Progenitor cell of endocrine pancreas (in vitro differentiated cells): ENCODE data around the gene ORM1. TPM values are rescaled to one million over a fixed set of nuclear protein-coding genes. Genes with fewer than 3 reads are reported as not detected.

Experiments
- DNase-seq: peaks from one replicate; pipeline ENCODE4 v3.0.0; 2021; ENCODE audit warnings: low spot score; ENCODE audit not compliant: unreplicated experiment
- H3K27ac Mint-ChIP-seq: 2 replicates; pipeline ENCODE4 v1.8.0; 2021; ENCODE audit warnings: mild to moderate bottlenecking, moderate library complexity, mixed read lengths
- H3K27me3 Mint-ChIP-seq: 2 replicates; pipeline ENCODE4 v1.8.0; 2021; ENCODE audit warnings: mixed read lengths
- H3K36me3 Mint-ChIP-seq: 2 replicates; pipeline ENCODE4 v1.8.0; 2022; ENCODE audit warnings: mixed read lengths; ENCODE audit not compliant: insufficient read depth
- H3K4me1 Mint-ChIP-seq: 2 replicates; pipeline ENCODE4 v1.8.0; 2021; ENCODE audit warnings: low read depth, mixed read lengths
- H3K4me3 Mint-ChIP-seq: 2 replicates; pipeline ENCODE4 v1.8.0; 2021; ENCODE audit warnings: low read depth, mild to moderate bottlenecking, moderate library complexity, mixed read lengths
- H3K9me3 Mint-ChIP-seq: 2 replicates; pipeline ENCODE4 v1.8.0; 2021; ENCODE audit warnings: low read depth, mixed read lengths
- total RNA-seq: library from RNA; stranded (reverse); gene quantifications from 2 replicates; pipeline ENCODE4 v1.2.1, GENCODE V29; 2021
- TF ChIP-seq, protein P1 (sequence below): fragments of 200-600 bp; sonication (generic); IDR thresholded peaks from one replicate; pipeline ENCODE4 v1.5.0; 2021; ENCODE audit warnings: antibody characterized with exemption, mild to moderate bottlenecking; ENCODE audit not compliant: unreplicated experiment

Gene ORM1
- total RNA-seq, 1 donor from 2014 or later, result 9.3 TPM

DNA sequence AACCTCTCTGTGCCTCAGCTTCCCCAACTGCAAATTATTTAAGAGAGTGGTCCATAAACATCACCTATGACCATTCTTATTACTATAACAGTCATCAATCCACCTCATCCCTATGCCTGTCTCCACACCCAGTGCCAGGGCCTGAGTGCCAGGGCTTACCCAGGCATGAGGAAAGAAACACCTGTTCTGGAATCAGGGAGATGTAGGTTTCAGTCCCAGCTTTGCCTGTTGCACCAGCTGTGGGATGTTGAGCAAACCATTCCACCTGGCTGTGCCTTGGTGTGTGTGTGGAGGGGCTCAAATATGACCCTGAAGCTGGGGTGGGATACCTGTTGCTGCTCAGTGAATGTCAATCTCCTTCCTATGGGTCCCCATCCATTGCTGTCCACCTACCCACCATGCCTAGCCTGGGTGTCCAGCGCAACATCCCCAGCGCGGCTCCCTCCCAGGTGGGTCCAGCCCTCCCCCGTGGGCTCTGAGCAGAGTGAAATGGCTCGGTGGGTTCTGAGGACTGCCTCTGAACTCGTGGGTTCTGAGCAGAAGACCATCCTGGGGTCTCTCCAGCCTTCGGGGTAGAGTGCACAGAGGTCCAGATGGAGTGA is 48.5 kb downstream of the ORM1 start:
- no peaks in the 10 kb centered on the region for H3K9me3 Mint-ChIP-seq
- H3K4me1 Mint-ChIP-seq, result no peaks in the 10 kb centered on the region
- H3K4me3 Mint-ChIP-seq, result no peak overlapping the region
- DNase-seq, result no peak
- no peak overlapping the region for H3K27ac Mint-ChIP-seq
- TF ChIP-seq, protein P1, sequence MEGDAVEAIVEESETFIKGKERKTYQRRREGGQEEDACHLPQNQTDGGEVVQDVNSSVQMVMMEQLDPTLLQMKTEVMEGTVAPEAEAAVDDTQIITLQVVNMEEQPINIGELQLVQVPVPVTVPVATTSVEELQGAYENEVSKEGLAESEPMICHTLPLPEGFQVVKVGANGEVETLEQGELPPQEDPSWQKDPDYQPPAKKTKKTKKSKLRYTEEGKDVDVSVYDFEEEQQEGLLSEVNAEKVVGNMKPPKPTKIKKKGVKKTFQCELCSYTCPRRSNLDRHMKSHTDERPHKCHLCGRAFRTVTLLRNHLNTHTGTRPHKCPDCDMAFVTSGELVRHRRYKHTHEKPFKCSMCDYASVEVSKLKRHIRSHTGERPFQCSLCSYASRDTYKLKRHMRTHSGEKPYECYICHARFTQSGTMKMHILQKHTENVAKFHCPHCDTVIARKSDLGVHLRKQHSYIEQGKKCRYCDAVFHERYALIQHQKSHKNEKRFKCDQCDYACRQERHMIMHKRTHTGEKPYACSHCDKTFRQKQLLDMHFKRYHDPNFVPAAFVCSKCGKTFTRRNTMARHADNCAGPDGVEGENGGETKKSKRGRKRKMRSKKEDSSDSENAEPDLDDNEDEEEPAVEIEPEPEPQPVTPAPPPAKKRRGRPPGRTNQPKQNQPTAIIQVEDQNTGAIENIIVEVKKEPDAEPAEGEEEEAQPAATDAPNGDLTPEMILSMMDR, result no peak
- no peaks in the 10 kb centered on the region for H3K27me3 Mint-ChIP-seq
- peaks cover 2% of the 10 kb centered on the region for H3K36me3 Mint-ChIP-seq

DNA sequence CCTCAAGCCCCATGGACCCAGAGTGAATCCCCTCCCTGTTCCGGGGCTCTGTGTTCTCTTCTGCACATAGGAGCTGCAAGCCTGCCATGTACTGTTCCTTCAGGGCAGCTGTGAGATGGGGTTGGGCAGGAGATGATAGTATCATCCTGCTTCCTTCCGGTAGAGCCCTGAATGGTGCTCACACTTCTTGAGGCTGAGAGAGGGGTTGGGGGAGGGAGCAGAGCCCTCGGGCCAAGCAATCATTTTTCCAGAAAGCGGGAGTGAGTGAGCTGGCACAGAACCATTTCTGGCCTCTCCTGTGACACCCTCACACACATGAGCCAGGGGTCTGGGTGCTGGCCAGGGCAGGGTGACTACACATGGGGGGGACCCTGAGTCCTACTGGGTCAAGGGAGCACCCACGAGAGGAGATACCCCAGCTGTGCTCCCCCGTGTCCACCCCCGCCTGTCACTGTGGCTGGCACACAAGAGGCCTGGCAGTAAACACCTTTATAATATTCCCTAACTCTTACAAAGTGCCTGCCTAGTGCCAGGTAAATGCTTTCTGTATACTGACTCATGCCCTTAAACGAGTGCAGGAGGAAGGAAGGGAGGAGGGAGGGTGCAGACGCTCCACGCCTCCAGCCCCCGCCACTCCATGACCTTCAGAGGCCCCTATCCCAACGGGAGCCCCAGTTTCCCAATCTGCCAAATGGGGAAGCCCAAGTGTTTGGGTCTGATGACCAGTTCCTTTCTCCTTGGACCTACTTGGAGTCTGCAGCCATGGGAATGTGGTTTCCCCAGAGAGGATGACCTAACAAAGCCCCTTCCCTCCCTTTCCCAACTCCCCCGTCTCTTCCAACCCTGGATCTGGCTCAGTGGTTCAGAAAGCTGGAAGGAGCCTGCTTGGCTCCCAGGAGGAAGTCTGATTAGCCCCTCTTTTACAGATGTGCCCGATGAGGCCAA is 49.3 kb downstream of the ORM1 start:
- H3K27me3 Mint-ChIP-seq, result no peaks in the 10 kb centered on the region
- TF ChIP-seq, protein P1, result no peak
- H3K36me3 Mint-ChIP-seq, result peaks cover 2% of the 10 kb centered on the region
- no peaks in the 10 kb centered on the region for H3K9me3 Mint-ChIP-seq
- no peaks in the 10 kb centered on the region for H3K4me1 Mint-ChIP-seq
- H3K4me3 Mint-ChIP-seq, result no peak overlapping the region
- no peak for DNase-seq
- no peak overlapping the region for H3K27ac Mint-ChIP-seq

- H3K36me3 Mint-ChIP-seq, result peaks cover 5% of the 10 kb centered on the region
- no peaks in the 10 kb centered on the region for H3K27me3 Mint-ChIP-seq
- DNase-seq, result no peak
- H3K9me3 Mint-ChIP-seq, result no peaks in the 10 kb centered on the region
- no peak overlapping the region for H3K4me3 Mint-ChIP-seq
- H3K4me1 Mint-ChIP-seq, result no peaks in the 10 kb centered on the region
- TF ChIP-seq, protein P1, result no peak
- H3K27ac Mint-ChIP-seq, result no peak overlapping the region
Measured at GRCh38 chr9:114372921-114373448, 50.1 kb downstream of the ORM1 start.

DNA sequence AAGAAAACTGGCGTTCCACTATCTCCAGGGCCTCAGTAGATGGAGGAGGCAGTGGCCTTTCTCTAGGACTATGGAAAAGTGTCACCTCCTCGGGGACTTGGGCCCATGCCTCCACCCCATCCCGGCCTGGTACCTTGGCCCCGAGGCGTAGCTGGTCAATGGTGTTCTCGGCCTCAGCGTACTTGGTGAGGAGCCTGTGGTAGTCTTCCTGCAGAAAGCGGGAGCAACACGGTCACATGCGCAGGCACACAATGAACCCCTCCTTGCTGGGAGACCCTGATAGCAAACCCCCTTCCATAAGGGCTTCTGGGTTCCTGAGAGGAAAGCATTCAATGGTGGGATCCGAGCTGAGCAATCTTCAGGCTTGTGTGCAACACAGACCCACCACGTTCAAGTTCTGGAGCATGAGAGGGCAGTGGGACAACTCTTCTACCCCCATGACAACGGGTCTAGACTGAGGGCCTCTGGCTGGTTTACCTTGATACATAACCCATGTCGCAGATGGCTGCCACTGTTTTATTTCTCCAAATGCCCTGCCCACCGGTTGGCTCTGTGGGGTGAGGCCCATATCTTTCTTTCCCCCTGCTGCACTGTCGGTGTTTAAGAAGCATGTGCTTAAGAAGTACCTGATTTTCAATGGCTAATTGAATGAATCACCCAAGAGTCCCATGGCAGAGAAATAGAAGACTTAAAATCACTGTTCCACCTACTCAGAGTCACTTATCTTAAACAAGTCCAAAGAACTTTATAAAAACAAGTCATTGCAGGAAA is 51.2 kb downstream of the ORM1 start:
- Mint-ChIP-seq H3K4me1 (no peaks in the 10 kb centered on the region), H3K27me3 (no peaks in the 10 kb centered on the region), H3K4me3 (no peak overlapping the region), H3K9me3 (no peaks in the 10 kb centered on the region), H3K36me3 (peaks cover 5% of the 10 kb centered on the region), H3K27ac (no peak overlapping the region)
- TF ChIP-seq, protein P1, result no peak
- no peak for DNase-seq

DNA sequence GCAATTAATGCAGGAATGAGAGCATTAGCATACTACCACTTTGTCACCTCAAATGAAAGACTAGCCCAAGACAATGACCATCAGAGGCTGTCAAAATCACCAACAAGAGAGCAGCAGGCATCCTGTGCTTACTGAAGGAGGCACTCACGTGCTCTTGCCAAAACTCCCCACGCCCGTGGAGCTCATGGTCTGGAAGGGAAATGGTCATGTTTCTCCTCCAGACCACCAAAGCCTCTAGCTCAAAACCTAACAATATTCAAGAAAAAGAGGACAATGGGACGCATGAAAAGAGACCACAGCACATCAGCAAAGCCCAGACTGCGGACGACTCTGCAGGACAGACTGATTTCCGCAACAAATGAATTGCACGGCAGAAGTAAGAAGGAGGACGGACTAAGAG is 52.0 kb downstream of the ORM1 start:
- H3K27me3 Mint-ChIP-seq, result no peaks in the 10 kb centered on the region
- peaks cover 4% of the 10 kb centered on the region for H3K36me3 Mint-ChIP-seq
- H3K4me1 Mint-ChIP-seq, result no peaks in the 10 kb centered on the region
- no peak overlapping the region for H3K4me3 Mint-ChIP-seq
- no peak for DNase-seq
- TF ChIP-seq, protein P1, result no peak
- H3K27ac Mint-ChIP-seq, result no peak overlapping the region
- no peaks in the 10 kb centered on the region for H3K9me3 Mint-ChIP-seq
